ENCODE data around the gene TMEM132D. TPM values are rescaled to one million over a fixed set of nuclear protein-coding genes. Genes with fewer than 3 reads are reported as not detected.
"Not testable (repeated sequence)": the region's sequence is repeated elsewhere in the genome, so short reads cannot be mapped to it uniquely, and the experiment has no call there.

The TMEM132D gene
- polyA plus RNA-seq, 1 donor: 1.6 TPM

DNA sequence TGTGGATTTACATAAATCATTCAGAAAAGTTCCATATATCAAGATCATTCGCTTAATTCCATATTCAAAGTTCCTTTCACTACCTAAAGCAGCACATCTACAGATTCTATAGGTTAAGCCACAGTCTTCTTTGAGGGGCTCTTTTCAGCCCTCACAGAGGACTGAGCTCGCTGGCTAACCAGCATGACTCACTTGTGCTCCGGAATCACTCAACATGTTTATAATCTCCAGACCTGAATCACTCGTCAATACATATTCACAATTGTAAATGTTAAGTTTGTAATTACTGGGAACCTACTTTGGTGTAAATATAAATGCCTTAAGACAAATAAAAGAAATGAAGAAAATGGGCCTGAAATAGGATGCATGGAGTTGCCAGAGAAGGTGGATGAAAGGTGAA, 315.7 kb downstream of the TMEM132D start:
- DNase-seq: no peak

- no peak for DNase-seq
Observed at GRCh38 chr12:129585296-129585695, 318.5 kb downstream of the TMEM132D start.

DNA sequence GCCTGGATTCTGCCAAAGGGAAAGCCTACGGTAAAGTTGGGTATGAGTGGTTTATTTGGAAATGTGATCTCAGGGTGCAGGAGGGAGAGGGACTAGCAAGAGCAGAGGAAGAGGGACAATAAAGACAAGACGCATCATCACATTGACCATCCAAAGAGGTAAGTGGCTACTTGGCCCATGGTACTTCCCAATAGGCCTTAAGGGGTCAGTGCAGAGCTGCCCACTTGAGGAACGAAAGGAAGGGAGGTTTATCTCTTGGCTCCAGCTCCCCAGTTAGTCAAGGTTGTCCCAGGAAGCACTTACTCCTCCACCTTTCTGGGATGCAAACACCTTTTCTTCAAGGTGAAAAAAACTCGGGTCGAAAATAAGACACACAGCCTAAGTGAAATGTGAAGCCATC, 323.9 kb downstream of the TMEM132D start:
- no peak for DNase-seq

- no peak for DNase-seq
Observed at GRCh38 chr12:129571901-129572494, 331.8 kb downstream of the TMEM132D start.

- DNase-seq: no peak
Observed at GRCh38 chr12:129570796-129571400, 332.9 kb downstream of the TMEM132D start.

GRCh38 chr12:129566800-129567199, 337.0 kb downstream of the TMEM132D start:
- DNase-seq: no peak

GRCh38 chr12:129564768-129565167, 339.1 kb downstream of the TMEM132D start:
- no peak for DNase-seq

GRCh38 chr12:129563266-129563665, 340.6 kb downstream of the TMEM132D start:
- DNase-seq: no peak

DNA sequence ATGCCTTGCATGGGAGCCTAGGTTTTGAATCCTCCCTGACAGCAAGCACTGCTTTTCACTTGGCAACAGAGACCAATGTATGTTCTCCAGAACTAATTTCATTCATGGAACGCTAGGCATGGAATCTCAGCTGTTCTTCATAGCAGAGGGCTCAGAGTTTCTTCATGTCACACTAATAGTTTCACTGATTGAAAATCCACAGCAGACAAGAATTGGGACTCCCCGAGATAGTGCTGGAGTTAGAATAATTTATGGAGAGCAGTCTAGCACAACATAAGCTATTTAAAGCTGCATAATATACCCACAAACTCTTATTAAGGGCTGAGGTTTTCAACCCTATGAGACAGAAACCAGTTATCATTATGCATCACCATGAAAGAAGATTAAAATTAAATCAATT, 342.5 kb downstream of the TMEM132D start:
- no peak for DNase-seq

DNA sequence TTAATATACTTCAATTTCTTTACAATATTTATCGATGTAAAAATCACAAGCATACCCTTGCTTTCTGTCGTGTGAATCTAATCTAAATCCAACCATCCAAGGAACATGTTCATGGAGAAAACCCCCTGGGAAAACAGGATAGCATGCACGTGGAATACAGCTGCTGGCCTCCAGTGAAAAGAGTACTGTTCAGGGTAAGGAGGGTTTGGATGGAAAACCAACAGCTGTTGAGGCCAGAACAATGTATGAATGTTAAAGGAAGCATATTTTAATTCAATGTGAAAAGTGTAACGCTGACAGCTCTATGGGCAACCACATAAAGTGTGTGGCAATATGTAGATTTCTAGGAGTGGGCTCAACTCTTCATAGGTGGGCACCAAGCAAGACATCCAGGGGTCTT, 344.0 kb downstream of the TMEM132D start:
- DNase-seq: no peak

DNA sequence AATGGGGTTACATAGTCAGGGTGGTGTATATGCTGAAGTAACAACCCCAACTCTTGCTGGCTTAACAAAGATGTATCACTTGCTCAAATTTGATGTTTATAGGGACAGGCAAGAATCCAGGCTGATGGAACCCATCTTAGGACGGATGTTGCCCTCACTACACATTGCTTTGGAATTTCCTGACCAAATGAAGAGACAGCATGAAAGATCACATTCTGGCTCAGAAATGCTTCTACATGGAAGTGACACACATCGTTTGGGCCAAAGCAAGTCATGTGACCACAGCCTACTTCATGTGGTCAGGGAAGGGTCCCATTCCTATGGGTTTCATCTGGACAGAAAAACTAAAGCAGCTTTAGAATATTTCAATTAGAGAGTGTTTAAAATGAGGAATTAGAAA, 345.8 kb downstream of the TMEM132D start:
- no peak for DNase-seq

GRCh38 chr12:129556082-129556481, 347.7 kb downstream of the TMEM132D start:
- no peak for DNase-seq

DNA sequence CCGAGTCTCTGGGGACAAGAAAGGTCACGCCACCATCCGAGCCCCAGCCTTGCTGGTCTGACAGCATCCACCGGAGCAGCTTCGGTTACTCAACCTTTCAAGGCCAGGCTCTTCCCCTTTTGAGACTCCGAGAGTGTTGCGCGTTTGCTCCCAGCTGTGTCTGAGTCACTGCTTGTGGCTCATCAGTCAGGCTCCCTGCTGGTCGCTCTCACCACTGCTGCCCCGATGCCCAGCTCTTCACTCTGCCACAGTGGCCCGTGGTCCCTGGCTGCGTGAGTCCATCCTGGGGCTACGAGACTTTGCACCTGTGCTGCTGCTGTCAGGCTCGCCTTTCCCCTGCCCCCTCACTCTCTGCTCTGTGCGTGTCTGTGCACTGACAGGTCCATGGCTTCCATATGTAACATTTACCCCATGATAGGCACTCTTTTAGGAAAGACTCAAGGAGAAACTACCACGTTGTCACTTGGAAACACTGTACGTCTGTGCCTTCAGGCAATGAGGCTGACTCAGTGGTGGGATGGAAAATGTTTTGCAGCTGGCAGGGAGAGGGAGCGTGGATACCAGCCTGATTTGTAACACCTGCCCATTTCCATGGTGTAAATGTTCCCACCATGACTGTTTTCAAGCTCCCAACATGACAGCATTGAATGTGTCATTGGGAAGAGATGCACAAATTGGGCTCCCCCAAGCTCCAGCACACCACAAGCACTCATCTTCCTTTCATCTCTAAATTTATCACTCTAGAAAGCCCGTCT, 350.7 kb downstream of the TMEM132D start:
- DNase-seq: no peak

GRCh38 chr12:129551441-129551840, 352.4 kb downstream of the TMEM132D start:
- DNase-seq: no peak

DNA sequence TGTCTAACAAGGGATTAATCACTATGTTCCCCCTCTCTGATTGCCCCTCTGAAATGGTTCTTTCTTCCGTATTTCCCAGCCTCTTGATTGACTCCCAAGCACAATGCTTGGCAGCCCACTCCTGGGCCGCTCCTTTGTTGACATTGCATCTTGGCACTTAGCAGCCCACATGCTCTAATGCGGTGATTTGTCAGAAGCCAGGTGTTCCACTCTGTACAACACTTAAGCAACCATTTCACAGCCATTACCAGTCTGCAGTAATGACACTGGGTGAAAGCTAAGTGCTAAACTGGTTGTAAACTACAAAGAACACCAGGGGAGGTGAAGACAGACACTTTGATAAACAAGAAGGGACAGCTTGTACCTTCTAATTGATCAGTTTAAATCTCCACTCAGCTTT, 353.5 kb downstream of the TMEM132D start:
- DNase-seq: no peak

DNA sequence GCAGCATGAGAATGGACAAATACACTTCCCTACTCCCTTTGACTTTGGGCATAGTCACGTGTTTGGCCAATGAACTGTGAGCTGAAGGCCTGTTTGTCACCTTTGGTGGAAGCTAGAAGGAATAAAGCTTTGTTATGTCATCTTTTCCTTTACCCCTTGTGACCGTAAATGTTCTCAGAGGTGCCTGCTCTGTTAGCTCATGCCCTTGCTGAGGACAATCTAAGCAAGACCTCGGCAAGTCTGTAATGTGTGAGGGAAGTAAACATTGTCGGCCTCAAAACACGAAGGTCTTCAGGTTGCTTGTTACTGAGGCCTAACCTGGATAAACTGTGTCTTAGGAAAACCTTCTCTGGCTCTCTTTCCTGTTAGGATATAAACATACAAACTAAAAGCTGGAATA, 354.2 kb downstream of the TMEM132D start:
- DNase-seq: no peak

GRCh38 chr12:129549020-129549419, 354.8 kb downstream of the TMEM132D start:
- not testable (repeated sequence) for DNase-seq

DNA sequence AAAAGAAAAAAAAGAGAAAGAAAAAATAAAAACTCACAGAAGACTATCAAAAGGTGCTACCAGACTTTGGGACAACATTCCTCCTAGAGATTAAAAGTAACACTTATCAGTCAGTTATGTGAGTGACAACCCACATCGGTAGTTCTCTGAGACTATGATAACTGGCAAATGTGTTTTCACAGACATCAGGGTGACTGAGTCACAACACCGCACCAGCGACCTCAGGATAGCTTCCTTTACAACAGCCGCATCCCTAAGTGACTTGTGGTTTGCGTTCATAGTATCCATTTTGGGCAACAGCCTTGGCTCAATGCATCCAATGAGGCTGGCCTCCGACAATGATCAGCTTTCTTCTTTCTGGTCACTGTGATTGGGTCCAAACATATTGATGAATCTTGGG, 359.1 kb downstream of the TMEM132D start:
- no peak for DNase-seq

DNA sequence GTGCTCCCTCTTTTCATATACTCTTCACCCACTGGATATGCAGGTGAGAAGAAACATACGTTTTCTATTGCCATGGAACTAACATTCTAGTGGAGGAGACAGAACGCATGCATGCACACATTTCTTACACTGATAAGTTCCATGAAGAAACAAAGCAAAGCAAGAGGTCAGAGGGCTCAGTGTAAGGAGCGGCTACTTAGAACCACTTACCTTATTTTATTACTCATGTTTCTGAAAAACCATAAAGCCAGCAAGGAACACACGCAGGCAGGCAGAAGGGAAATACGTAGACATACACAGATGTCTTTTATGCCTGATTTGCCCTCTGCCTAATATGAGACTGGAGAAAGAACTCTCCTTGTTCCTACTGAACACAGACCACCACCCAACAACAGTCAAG, 362.9 kb downstream of the TMEM132D start:
- no peak for DNase-seq

GRCh38 chr12:129540249-129540648, 363.6 kb downstream of the TMEM132D start:
- DNase-seq: no peak

- not testable (repeated sequence) for DNase-seq
Observed at GRCh38 chr12:129538724-129539335, 365.0 kb downstream of the TMEM132D start.

DNA sequence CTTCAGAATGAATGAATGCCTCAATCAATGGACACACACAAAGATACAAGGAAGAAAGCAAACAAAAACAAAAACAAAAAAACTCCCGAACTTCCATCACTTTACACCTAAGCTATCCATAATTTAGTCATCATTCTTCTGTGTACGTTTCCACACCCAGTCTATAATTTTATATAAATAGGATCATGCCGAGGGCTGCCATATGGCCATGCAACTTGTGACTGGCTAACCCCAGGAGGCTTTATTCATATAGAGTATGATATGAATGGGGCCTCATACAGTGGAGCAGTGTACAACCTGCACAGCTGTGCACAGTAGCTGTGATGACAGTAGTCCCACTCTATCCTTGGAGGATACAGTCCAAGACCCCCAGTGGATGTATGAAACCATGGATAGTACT, 365.7 kb downstream of the TMEM132D start:
- no peak for DNase-seq
